ENCODE data around the gene RAPGEF4.

RAPGEF4 gene

DNA sequence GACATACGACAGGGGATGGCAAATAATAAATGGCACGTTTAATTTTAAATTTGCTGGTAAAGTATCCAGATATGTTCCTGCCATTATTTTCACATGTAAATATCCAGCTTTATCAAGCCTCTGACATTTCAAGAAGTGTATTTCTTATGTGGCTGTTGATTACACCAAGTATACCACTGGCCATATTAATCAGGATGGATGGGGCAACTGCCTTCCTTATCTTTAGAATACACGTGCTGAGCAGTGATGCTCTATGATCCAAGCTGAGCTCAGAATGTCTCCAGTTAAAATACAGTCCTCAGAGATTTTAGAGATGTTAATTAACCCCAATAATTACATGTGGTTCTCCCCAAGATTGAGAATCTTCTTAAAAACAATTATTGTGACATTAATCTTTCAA is 38.3 kb upstream of the RAPGEF4 start:
- no peaks in the 10 kb centered on the region for H3K27me3 ChIP-seq (ENCODE audit: insufficient read depth, low read length, poor library complexity)
- no peaks in the 10 kb centered on the region for H3K4me1 ChIP-seq (ENCODE audit: insufficient read depth, low read length)
- H3K79me2 ChIP-seq (ENCODE audit: insufficient read depth, low read length) = no peaks in the 10 kb centered on the region
- H2AFZ ChIP-seq (ENCODE audit: low read depth, low read length) = no peak overlapping the region
- H4K20me1 ChIP-seq (ENCODE audit: insufficient read depth, low read length) = no peaks in the 10 kb centered on the region
- no peak overlapping the region for H3K4me3 ChIP-seq (ENCODE audit: low read depth in 1 of 2, low read length in 2 of 2)
- DNase-seq = no peak
- no peaks in the 10 kb centered on the region for H3K36me3 ChIP-seq (ENCODE audit: insufficient read depth, low read length)
- ATAC-seq (ENCODE audit: insufficient read depth, low read depth) = no peak
- H3K9me3 ChIP-seq (ENCODE audit: insufficient read depth, low read length, severe bottlenecking) = no peaks in the 10 kb centered on the region
- H3K27ac ChIP-seq (ENCODE audit: low read length) = no peak overlapping the region
- no peak overlapping the region for H3K4me2 ChIP-seq (ENCODE audit: insufficient read depth, low read length)
- no peak overlapping the region for H3K9ac ChIP-seq (ENCODE audit: low read depth, low read length)
- TF ChIP-seq, protein P1, sequence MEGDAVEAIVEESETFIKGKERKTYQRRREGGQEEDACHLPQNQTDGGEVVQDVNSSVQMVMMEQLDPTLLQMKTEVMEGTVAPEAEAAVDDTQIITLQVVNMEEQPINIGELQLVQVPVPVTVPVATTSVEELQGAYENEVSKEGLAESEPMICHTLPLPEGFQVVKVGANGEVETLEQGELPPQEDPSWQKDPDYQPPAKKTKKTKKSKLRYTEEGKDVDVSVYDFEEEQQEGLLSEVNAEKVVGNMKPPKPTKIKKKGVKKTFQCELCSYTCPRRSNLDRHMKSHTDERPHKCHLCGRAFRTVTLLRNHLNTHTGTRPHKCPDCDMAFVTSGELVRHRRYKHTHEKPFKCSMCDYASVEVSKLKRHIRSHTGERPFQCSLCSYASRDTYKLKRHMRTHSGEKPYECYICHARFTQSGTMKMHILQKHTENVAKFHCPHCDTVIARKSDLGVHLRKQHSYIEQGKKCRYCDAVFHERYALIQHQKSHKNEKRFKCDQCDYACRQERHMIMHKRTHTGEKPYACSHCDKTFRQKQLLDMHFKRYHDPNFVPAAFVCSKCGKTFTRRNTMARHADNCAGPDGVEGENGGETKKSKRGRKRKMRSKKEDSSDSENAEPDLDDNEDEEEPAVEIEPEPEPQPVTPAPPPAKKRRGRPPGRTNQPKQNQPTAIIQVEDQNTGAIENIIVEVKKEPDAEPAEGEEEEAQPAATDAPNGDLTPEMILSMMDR (IDR thresholded peaks at IDR 0.05; ENCODE audit: borderline replicate concordance, extremely low read depth, low read length, poor library complexity, severe bottlenecking) = no peak
- TF ChIP-seq EZH2 (IDR thresholded peaks at IDR 0.05; ENCODE audit: borderline replicate concordance, low read depth, low read length, severe bottlenecking) = no peak

DNA sequence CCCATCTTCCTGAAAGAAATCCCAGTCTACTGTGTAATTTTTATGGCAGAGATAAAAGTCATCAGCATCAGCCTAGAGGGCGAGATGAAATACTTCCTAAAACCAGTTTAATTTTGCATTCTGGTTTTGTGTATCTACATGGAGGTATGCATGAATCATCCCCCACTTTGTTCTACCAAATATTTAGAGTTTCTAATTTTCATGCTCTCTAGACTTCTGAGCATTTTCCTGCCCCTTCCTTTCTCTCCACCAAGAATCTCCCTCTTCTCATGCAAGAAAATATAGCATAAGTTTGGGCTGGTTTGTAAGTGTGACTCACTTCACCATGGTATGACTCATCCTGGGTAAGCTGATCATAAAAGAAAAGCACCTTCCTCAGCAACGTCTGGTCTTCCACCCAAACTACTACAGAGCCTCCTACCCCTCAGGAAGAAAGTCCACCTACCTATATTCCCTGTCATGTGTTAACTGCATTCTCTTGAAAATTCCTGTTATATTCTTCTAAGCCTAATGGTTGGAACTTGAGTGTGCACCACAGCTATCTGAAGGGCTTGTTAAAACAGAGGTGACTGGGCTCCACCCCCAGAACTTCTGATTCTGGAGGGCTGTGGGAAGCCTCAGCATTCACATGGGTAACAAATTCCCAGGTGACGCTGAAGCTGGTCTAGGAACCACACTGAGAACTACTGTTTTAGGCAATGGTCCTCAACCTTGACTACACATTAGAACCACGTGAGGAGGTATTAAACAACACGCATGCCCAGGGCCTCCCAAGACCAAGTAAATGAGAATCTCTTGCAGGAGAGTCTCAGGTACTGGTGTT is 37.4 kb upstream of the RAPGEF4 start:
- no peak overlapping the region for H3K4me3 ChIP-seq (ENCODE audit: low read depth in 1 of 2, low read length in 2 of 2)
- H2AFZ ChIP-seq (ENCODE audit: low read depth, low read length) = no peak overlapping the region
- H3K9ac ChIP-seq (ENCODE audit: low read depth, low read length) = no peak overlapping the region
- no peaks in the 10 kb centered on the region for H3K4me1 ChIP-seq (ENCODE audit: insufficient read depth, low read length)
- no peak for TF ChIP-seq EZH2 (IDR thresholded peaks at IDR 0.05; ENCODE audit: borderline replicate concordance, low read depth, low read length, severe bottlenecking)
- TF ChIP-seq, protein P1 (IDR thresholded peaks at IDR 0.05; ENCODE audit: borderline replicate concordance, extremely low read depth, low read length, poor library complexity, severe bottlenecking) = no peak
- no peaks in the 10 kb centered on the region for H3K9me3 ChIP-seq (ENCODE audit: insufficient read depth, low read length, severe bottlenecking)
- H3K4me2 ChIP-seq (ENCODE audit: insufficient read depth, low read length) = no peak overlapping the region
- no peaks in the 10 kb centered on the region for H3K36me3 ChIP-seq (ENCODE audit: insufficient read depth, low read length)
- H3K27me3 ChIP-seq (ENCODE audit: insufficient read depth, low read length, poor library complexity) = no peaks in the 10 kb centered on the region
- H4K20me1 ChIP-seq (ENCODE audit: insufficient read depth, low read length) = no peaks in the 10 kb centered on the region
- H3K79me2 ChIP-seq (ENCODE audit: insufficient read depth, low read length) = no peaks in the 10 kb centered on the region
- no peak overlapping the region for H3K27ac ChIP-seq (ENCODE audit: low read length)
- peak; percentile 72; the same call in 2 of the 3 replicates for ATAC-seq (ENCODE audit: insufficient read depth, low read depth)
- no peak for DNase-seq

DNA sequence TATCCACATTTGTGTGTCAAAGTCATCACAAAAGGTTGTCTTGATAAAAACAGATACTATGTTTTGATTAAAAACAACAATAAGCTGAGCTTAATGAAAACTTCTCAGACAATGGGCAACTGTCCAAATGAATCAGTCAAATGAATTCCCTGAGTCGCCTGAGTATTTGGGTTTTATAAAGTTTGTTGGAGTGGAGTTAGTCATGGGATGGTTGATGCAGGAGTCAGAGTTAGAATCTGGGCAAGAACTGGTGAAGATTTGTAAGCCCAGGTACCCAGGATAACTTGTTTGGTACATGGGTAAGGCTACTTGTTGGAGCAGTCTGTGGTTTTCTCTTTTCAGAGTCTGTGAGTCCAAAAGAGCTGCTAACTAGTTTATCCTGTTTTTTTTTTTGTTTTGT is 34.4 kb upstream of the RAPGEF4 start:
- Histone ChIP-seq H3K79me2 (ENCODE audit: insufficient read depth, low read length) (no peaks in the 10 kb centered on the region), H3K4me2 (ENCODE audit: insufficient read depth, low read length) (no peak overlapping the region), H3K27ac (ENCODE audit: low read length) (no peak overlapping the region), H4K20me1 (ENCODE audit: insufficient read depth, low read length) (no peaks in the 10 kb centered on the region; the same call in 1 of the 2 replicates), H3K27me3 (ENCODE audit: insufficient read depth, low read length, poor library complexity) (no peaks in the 10 kb centered on the region), H3K9me3 (ENCODE audit: insufficient read depth, low read length, severe bottlenecking) (no peaks in the 10 kb centered on the region), H3K4me1 (ENCODE audit: insufficient read depth, low read length) (no peaks in the 10 kb centered on the region), H2AFZ (ENCODE audit: low read depth, low read length) (no peak overlapping the region), H3K9ac (ENCODE audit: low read depth, low read length) (no peak overlapping the region), H3K4me3 (ENCODE audit: low read depth in 1 of 2, low read length in 2 of 2) (no peak overlapping the region), H3K36me3 (ENCODE audit: insufficient read depth, low read length) (no peaks in the 10 kb centered on the region)
- ATAC-seq (ENCODE audit: insufficient read depth, low read depth) (no peak), DNase-seq (no peak)
- TF ChIP-seq, protein P1 (IDR thresholded peaks at IDR 0.05; ENCODE audit: borderline replicate concordance, extremely low read depth, low read length, poor library complexity, severe bottlenecking) = no peak
- no peak for TF ChIP-seq EZH2 (IDR thresholded peaks at IDR 0.05; ENCODE audit: borderline replicate concordance, low read depth, low read length, severe bottlenecking)

Measured in DND-41 (cell line).